Mucosa of descending colon (tissue), 3 donors: ENCODE results near the gene DMXL1. TPM values are rescaled to one million over a fixed set of nuclear protein-coding genes. Genes with fewer than 3 reads are reported as not detected.

ENCODE experiments used
- ATAC-seq: fragments of 200-7000 bp; cut with Tn5 transposase; one replicate; pipeline ENCODE4 v1.9.1; 2020; ENCODE audit warnings: mild to moderate bottlenecking, moderate library complexity
- DNase-seq, 3 donors: peaks; one replicate each; pipeline ENCODE4 v3.0.0-alpha.2; 2020
- H3K36me3 ChIP-seq: fragments of 200-600 bp; one replicate; pipeline ENCODE4 v1.8.0; 2021; ENCODE audit warnings: low read depth, mild to moderate bottlenecking
- H3K4me1 ChIP-seq: fragments of 200-600 bp; one replicate; pipeline ENCODE4 v1.8.0; 2021; ENCODE audit warnings: low read depth, mild to moderate bottlenecking
- H3K4me3 ChIP-seq: fragments of 200-600 bp; one replicate; pipeline ENCODE4 v1.8.0; 2021; ENCODE audit warnings: mild to moderate bottlenecking
- H3K9me3 ChIP-seq: fragments of 200-600 bp; one replicate; pipeline ENCODE4 v1.8.0; 2021; ENCODE audit warnings: mild to moderate bottlenecking
- CTCF ChIP-seq: fragments of 200-600 bp; IDR thresholded peaks from one replicate; pipeline ENCODE4 v1.8.0; 2022; ENCODE audit warnings: antibody characterized with exemption, mild to moderate bottlenecking
- intact Hi-C, 2 donors: fragments of 100-400 bp; cut with DNase I in 1 of 2; cut with micrococcal nuclease in 1 of 2; formaldehyde crosslinking; loops; one replicate each; pipeline versions ENCODE4 v1.11.0 to v1.11.1; 2022; cut with DNase I, micrococcal nuclease
- long read RNA-seq, 2 donors: library from polyadenylated mRNA; unstranded; transcript quantifications; one replicate each; pipeline ENCODE4 v2.0.0, GENCODE V29; 2019 to 2021
- total RNA-seq, 3 donors: library from RNA; stranded (reverse); fragmentation: NEBNext Ultra II Directional in 2 of 3; extraction: Animal tissue kit (Norgen Biotek cat#: 25700) in 2 of 3; gene quantifications; one replicate each; pipeline versions ENCODE4 v1.2.1 to v1.2.4, GENCODE V29; 2021 to 2023
- donor health status: DM: no; HTN: no; CAD: no; lungs with moderate emphysema.
- donor health status: DM: no; HTN: no; CAD: no.
- donor health status: DM: no; HTN: yes; CAD: no.

DMXL1 gene, protein sequence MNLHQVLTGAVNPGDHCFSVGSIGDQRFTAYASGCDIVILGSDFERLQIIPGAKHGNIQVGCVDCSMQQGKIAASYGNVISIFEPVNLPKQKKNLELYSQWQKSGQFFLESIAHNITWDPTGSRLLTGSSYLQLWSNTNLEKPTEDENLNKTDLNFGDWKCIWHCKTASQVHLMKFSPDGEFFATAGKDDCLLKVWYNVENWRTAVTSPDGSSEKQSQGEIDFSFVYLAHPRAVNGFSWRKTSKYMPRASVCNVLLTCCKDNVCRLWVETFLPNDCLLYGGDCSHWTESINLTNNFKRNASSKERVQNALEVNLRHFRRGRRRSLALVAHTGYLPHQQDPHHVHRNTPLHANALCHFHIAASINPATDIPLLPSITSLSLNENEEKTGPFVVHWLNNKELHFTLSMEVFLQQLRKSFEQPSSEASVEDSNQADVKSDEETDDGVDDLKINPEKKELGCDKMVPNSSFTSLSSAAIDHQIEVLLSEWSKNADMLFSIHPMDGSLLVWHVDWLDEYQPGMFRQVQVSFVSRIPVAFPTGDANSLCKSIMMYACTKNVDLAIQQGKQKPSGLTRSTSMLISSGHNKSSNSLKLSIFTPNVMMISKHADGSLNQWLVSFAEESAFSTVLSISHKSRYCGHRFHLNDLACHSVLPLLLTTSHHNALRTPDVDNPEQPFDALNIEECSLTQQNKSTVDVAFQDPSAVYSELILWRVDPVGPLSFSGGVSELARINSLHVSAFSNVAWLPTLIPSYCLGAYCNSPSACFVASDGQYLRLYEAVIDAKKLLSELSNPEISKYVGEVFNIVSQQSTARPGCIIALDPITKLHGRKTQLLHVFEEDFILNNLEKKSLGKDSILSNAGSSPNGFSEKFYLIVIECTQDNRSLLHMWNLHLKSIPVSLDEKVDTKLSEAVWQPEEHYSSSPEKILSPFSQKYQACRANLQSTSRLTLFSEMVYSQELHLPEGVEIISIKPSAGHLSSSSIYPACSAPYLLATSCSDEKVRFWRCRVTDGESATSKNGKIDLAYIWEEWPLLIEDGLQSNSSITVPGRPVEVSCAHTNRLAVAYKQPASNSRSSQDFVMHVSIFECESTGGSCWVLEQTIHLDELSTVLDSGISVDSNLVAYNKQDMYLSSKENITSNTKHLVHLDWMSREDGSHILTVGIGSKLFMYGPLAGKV (N-terminal part only)
- total RNA-seq: 10 to 100 TPM; 34.7 to 60.0 (median 51.0) TPM
- long read RNA-seq, donor 1, partial matches to known transcripts: 4 of 4 reads
- long read RNA-seq, donor 1, other reads (novel, unspliced or antisense): 0 of 4 reads
- long read RNA-seq, donor 2, partial matches to known transcripts: 2 of 3 reads
- long read RNA-seq, donor 2, other reads (novel, unspliced or antisense): 1 of 3 reads

DNA sequence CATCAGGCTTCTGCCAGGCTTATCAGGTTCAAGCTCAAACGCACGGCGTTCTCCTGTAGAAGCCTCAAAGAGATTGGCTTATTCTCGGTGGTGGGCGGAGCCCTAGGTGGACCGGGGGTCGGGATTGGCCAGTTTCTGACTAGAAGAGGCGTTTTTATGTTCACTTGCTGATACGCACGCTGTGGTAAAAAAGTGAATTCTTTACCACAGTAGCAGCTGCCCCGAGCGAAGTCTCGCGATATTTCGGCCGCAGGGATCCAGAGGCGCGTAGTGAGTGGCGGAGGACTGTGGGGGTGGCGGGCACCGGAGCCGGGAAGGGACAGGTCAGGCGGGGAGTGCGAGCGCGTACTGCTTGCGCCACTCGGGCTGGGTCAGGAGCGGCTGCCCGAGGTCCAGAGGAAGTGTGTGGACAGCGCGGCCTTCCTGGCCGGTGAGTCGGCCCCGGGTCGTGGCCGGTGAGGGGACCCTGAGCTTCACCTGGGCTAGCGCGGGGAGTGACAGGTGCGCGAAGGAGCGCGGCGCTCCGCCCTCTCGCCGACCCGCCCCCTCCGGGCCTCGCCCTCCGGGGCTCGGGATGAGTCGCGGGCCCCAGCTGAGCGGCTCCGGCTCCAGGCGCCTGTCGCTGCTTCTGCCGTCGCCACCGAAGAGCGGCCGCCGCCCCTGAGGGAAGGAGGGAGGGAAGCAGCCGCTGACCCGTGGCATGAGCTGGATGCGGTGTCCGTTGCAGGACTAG, at the start of gene DMXL1:
TSS of gene DMXL1 (plus strand) at position 260 of the 733 bp plus-strand sequence. CDS start 483 bp downstream, outside the sequence.
- no peaks in the 10 kb centered on the region for H3K36me3 ChIP-seq
- peak; percentile 5 for TF ChIP-seq CTCF
- intact Hi-C loops: loop anchor here in 1 of 2 donors (5.0 kb wide), 1 partner anchor 84 kb away; the partner anchor contains the start of gene DTWD2
- ATAC-seq (peak; percentile 92), DNase-seq (peak; percentile 99 to 100 (median 99))
- H3K4me3 ChIP-seq: peak within 1 kb of the TSS; percentile 58
- H3K4me1 ChIP-seq: peaks cover 11% of the 10 kb centered on the region
- H3K9me3 ChIP-seq: no peaks in the 10 kb centered on the region

DNA sequence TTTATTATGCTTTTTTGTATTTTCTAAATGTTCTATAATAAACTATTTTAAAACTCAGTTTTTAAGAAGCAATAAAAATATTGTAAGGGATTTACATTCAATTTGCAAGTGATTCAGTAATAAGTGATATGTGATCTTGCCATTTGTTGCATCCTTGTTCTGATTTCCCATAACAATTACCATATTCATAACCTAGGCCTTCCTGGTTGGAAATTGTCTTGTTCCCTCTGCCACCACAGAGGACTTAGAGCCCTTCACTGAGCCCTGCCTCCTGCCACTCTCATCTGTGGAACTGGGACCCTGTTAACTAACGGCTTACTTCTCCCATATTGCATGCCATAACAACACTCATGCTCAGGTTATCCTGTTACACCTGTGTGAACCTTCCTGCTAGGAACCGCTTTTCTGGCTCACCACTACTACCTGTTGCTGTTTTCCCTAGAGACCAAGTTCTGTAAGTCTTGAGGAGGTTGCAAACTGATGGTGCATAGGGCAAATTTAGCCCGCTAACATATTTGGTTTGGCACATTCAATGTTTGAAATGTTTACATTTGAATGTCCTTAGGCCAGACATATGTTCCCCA, 49.6 kb upstream of the DMXL1 start:
- H3K36me3 ChIP-seq: no peaks in the 10 kb centered on the region
- H3K4me1 ChIP-seq: peaks cover 4% of the 10 kb centered on the region
- H3K9me3 ChIP-seq: no peaks in the 10 kb centered on the region
- no peak for TF ChIP-seq CTCF
- ATAC-seq (no peak), DNase-seq (no peak)
- no peak overlapping the region for H3K4me3 ChIP-seq
- intact Hi-C loops: no loop called here

DNA sequence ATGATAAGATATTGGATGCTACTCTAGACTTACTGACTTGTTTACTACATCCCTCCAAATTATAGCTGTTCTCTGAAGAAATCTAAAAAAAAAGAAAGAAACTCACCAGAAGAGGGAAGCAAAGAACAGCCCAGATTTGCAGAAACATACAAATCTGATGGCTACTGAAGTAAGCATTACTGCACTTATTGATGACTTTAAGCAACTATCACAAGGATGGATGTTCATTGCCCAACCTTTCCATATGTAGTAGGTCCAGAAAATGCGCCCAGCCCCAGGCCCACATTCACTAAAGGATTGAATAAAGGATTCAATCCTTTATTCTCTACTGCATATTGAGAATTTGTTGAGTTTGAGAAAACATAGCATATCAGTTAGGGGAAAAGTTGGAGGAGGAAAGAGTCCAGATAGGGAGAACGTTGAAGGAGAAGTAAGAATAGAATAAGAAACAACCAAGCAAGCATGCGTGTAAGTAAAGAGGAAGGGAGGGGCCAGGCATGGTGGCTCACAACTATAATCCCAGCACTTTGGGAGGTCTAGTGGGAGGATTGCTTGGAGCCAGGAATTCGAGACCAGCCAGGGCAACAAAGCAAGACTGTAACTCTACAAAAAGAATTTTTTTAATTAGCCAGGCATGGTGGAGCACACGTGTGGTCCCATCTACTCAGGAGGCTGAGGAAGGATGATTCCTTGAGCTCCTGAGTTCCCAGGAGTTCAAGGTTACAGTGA, 48.7 kb upstream of the DMXL1 start:
- H3K9me3 ChIP-seq: no peaks in the 10 kb centered on the region
- TF ChIP-seq CTCF: no peak
- intact Hi-C loops: no loop called here
- no peaks in the 10 kb centered on the region for H3K36me3 ChIP-seq
- ATAC-seq (peak; percentile 60), DNase-seq (no peak)
- H3K4me1 ChIP-seq: peaks cover 4% of the 10 kb centered on the region
- no peak overlapping the region for H3K4me3 ChIP-seq

GRCh38 chr5:119022773-119023172, 48.1 kb upstream of the DMXL1 start:
- Histone ChIP-seq H3K4me3 (no peak overlapping the region), H3K4me1 (peaks cover 4% of the 10 kb centered on the region), H3K36me3 (no peaks in the 10 kb centered on the region), H3K9me3 (no peaks in the 10 kb centered on the region)
- no peak for TF ChIP-seq CTCF
- DNase-seq: no peak
- intact Hi-C loops: no loop called here
- ATAC-seq: peak; percentile 68
